GM12878 (cell line): ENCODE data around the gene RPS6KC1.

Experiments used
- BRCA1 ChIP-seq: IDR thresholded peaks from 2 replicates; pipeline ENCODE4 v1.6.1; 2011; ENCODE audit warnings: low read depth, low read length, improper control_type of control experiment
- HDGF ChIP-seq: fragments of 450-650 bp; IDR thresholded peaks from 2 replicates; pipeline ENCODE4 v1.6.1; 2016; ENCODE audit warnings: antibody characterized with exemption
- IKZF1 ChIP-seq: fragments of 450-650 bp; conservative IDR thresholded peaks from 2 replicates; pipeline ENCODE4 v1.6.1; 2017; ENCODE audit warnings: antibody characterized with exemption, mild to moderate bottlenecking
- JUND ChIP-seq: IDR thresholded peaks from 2 replicates; pipeline ENCODE4 v1.6.1; 2012; ENCODE audit warnings: low read depth, mild to moderate bottlenecking, low read length, improper control_type of control experiment, moderate library complexity
- KAT2A ChIP-seq: conservative IDR thresholded peaks from 2 replicates; pipeline ENCODE4 v1.6.1; 2011; ENCODE audit warnings: low read depth, low read length; ENCODE audit not compliant: control insufficient read depth
- MTA3 ChIP-seq: IDR thresholded peaks from 2 replicates; pipeline ENCODE4 v1.6.1; 2012; ENCODE audit warnings: low read length, inconsistent platforms, borderline replicate concordance
- POLR2A ChIP-seq: IDR thresholded peaks from 2 replicates; pipeline ENCODE4 v1.6.1; 2011; ENCODE audit warnings: low read depth, mild to moderate bottlenecking, low read length
- POLR2AphosphoS5 ChIP-seq: IDR thresholded peaks from 2 replicates; pipeline ENCODE4 v1.6.1; 2011; ENCODE audit warnings: mild to moderate bottlenecking, low read length, inconsistent platforms
- RAD51 ChIP-seq: fragments of 450-650 bp; IDR thresholded peaks from 2 replicates; pipeline ENCODE4 v1.6.1; 2016; ENCODE audit warnings: moderate library complexity, mild to moderate bottlenecking, inconsistent platforms
- SIN3A ChIP-seq: IDR thresholded peaks from 2 replicates; pipeline ENCODE4 v1.6.1; 2012; ENCODE audit warnings: low read depth, low read length, improper control_type of control experiment
- TCF12 ChIP-seq: IDR thresholded peaks from 2 replicates; pipeline ENCODE4 v1.6.1; 2011; ENCODE audit warnings: low read depth, mild to moderate bottlenecking, low read length
- TF ChIP-seq, protein P1 (sequence below), 3 experiments: IDR thresholded peaks in 2 of 3; conservative IDR thresholded peaks in 1 of 3; 2 replicates each; pipeline ENCODE4 v1.5.1; 2011; ENCODE audit warnings: low read depth in 3 of 3, low read length in 3 of 3, mild to moderate bottlenecking in 3 of 3, control low read depth in 2 of 3, moderate library complexity in 2 of 3, inconsistent platforms in 1 of 3, mixed read lengths in 1 of 3; ENCODE audit not compliant: control insufficient read depth in 2 of 3, insufficient read depth in 1 of 3; ENCODE audit errors: extremely low read depth in 1 of 3

DNA sequence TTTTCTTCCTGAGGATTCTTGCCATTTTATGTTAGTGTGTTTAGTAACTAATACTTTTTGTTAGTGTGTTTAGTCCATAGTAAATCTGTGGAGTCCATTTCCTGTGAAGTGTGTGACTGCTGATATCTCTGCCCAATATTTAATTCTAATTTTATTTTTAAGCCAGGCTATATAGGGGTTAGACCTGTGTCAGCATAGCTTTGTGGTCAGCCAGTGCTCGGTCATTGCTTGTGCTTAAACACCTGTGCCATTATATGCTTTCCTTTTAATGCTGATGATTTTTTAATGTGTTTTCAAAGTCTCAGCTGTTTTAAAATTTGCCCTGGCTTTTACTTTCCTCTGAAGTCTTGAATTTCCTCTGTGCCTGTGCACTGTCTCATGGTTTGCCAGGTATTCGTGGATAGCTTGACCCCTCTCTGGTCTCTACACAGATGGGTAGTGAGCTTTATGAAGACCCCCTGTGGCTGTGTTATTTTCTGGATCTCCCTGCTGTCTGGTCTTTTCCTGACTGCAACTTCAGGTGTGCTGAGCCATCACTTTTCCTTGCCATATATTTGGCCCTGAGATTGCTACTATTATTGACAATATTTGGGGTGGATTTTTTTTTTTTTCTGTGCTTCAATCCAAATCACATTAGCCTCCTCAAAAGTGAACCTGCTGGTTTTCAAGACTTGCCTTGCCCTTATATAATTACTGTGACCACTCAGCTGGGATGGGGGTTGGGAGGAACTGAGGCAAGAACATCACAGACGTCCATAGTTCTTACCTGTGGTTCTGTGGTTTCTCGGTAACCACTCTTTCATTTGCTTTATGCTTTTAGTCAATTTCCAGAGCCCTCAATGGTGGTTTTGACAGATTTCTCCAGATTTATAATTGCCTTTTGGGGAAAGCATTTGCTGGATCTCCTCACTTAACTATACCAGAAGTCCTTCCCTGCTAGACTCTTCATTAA is 59.6 kb downstream of the RPS6KC1 start:
- TF ChIP-seq HDGF (no peak), JUND (no peak), RAD51 (no peak), IKZF1 (peak; percentile 40; the same call in 1 of the 2 replicates), POLR2A (no peak), KAT2A (no peak), TCF12 (no peak), MTA3 (no peak), BRCA1 (no peak), POLR2AphosphoS5 (no peak), SIN3A (no peak)
- TF ChIP-seq, protein P1, sequence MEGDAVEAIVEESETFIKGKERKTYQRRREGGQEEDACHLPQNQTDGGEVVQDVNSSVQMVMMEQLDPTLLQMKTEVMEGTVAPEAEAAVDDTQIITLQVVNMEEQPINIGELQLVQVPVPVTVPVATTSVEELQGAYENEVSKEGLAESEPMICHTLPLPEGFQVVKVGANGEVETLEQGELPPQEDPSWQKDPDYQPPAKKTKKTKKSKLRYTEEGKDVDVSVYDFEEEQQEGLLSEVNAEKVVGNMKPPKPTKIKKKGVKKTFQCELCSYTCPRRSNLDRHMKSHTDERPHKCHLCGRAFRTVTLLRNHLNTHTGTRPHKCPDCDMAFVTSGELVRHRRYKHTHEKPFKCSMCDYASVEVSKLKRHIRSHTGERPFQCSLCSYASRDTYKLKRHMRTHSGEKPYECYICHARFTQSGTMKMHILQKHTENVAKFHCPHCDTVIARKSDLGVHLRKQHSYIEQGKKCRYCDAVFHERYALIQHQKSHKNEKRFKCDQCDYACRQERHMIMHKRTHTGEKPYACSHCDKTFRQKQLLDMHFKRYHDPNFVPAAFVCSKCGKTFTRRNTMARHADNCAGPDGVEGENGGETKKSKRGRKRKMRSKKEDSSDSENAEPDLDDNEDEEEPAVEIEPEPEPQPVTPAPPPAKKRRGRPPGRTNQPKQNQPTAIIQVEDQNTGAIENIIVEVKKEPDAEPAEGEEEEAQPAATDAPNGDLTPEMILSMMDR (IDR thresholded peaks at IDR 0.05 in 2 of 3, conservative IDR thresholded peaks at IDR 0.05 in 1 of 3; ENCODE audit: control insufficient read depth in 2 of 3, extremely low read depth in 1 of 3, insufficient read depth in 1 of 3, low read depth in 3 of 3, low read length in 3 of 3): no peak
